Choroid plexus epithelial cell (primary cell): ENCODE results near the gene CDK15.
"Not testable (repeated sequence)": the region's sequence is repeated elsewhere in the genome, so short reads cannot be mapped to it uniquely, and the experiment has no call there.

Source experiments
- DNase-seq: peaks from one replicate; pipeline ENCODE4 v3.0.0-alpha.2; 2010; ENCODE audit warnings: low read depth
- H3K4me3 ChIP-seq: 2 replicates; pipeline ENCODE4 v1.5.1; 2011; ENCODE audit warnings: low read depth, mild to moderate bottlenecking, control low read depth, low read length, moderate library complexity
- TF ChIP-seq, protein P1 (sequence below): conservative IDR thresholded peaks from 2 replicates; pipeline ENCODE4 v1.5.1; 2011; ENCODE audit warnings: low read depth, mild to moderate bottlenecking, control low read depth, inconsistent platforms, low read length, moderate library complexity

The CDK15 gene

DNA sequence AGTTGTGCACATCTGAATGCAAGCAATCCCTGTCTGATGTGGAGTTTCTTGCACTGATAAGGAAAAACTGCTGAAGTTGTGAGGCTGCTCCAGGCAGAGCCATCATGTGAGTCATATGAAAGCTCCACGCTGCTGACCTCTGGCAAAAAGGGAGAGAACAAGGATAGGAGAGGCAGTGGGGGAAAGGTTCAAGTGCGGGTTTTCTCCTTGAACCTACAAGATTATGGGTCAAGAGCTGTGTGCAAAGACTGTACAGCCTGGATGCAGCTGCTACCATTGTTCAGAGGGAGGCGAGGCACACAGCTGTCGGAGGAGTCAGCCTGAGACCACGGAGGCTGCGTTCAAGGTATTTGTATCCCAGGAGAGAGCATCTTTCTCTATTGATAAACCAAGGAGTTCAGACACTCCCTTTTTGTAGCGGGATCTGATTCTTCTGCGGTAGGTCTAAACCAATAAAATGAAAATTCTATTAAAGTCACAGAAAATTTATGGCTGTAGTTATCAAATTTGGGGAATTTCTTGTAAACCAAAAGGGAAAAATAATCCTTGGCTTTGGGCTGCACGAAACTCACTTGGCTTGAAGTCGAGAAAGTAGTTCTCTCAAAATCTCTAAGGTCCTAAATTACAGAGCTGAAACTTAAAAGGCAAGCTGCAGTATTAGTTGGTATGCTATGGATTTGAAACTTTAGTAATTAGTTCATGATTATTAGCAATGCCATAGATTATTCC, at the start of gene CDK15:
Gene CDK15 (plus strand): TSS at position 96 of the 729 bp plus-strand sequence. CDS start 128 bp downstream, at position 224.
- H3K4me3 ChIP-seq, result no peak within 1 kb of the TSS
- TF ChIP-seq, protein P1, sequence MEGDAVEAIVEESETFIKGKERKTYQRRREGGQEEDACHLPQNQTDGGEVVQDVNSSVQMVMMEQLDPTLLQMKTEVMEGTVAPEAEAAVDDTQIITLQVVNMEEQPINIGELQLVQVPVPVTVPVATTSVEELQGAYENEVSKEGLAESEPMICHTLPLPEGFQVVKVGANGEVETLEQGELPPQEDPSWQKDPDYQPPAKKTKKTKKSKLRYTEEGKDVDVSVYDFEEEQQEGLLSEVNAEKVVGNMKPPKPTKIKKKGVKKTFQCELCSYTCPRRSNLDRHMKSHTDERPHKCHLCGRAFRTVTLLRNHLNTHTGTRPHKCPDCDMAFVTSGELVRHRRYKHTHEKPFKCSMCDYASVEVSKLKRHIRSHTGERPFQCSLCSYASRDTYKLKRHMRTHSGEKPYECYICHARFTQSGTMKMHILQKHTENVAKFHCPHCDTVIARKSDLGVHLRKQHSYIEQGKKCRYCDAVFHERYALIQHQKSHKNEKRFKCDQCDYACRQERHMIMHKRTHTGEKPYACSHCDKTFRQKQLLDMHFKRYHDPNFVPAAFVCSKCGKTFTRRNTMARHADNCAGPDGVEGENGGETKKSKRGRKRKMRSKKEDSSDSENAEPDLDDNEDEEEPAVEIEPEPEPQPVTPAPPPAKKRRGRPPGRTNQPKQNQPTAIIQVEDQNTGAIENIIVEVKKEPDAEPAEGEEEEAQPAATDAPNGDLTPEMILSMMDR, result no peak
- peak; percentile 85 for DNase-seq

DNA sequence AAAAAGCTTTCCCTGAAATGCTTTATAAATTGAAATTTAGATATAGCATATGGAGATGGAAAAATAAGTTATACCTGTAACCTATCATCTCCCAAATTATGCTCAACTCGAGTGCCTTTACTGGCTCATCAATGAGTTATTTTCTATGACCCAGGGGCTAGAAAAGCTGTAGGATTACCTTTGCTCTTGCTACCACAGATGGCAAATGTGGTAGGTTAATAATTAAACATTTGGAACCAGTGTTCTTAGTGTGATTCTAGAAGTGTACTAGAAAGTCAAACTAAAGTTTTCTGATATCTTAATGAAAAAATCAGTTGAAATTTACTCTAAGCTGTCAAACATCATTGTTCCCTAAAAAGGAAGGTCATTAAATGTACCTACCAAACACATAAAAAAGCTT, 48.1 kb upstream of the CDK15 start:
- no peak for DNase-seq
- TF ChIP-seq, protein P1, result no peak
- H3K4me3 ChIP-seq, result no peak overlapping the region

DNA sequence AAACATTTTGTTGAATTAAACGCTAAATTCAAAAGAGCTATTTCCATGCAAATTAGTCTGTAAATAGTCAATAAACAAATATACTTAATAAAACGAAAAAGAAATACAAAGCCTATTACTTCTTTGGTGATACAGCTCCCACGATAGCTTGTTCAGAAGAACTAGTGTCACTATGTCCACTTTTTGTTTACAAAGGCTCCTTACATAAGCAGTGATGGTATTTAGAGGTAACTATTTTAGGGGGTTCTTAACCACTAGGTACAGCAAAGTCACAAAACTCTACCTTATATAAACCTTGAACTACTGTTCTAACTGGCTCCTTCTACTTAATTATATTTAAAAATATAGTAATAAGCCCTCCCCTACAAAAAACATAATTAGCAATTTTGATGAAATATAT, 47.5 kb upstream of the CDK15 start:
- H3K4me3 ChIP-seq, result no peak overlapping the region
- no peak for DNase-seq
- TF ChIP-seq, protein P1, result no peak

DNA sequence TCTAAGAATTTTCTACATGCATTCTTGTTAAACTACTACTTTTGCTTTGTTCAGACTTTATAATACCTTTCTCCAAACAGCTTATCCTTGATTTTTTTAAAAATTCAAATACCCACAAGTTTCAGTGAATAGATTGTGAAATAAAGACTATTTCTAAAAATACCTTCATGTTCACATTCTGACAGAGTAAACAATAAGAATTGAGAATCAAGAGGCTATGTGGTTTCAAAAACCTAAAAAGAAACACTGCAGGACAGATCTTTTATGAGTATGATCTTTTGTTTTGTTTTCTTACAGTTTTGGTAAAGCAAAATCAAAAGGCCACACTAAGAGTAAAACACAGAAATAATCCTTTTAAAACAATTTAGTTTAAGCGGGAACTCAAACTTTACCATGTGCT, 46.8 kb upstream of the CDK15 start:
- TF ChIP-seq, protein P1, result no peak
- H3K4me3 ChIP-seq, result no peak overlapping the region
- DNase-seq, result no peak

DNA sequence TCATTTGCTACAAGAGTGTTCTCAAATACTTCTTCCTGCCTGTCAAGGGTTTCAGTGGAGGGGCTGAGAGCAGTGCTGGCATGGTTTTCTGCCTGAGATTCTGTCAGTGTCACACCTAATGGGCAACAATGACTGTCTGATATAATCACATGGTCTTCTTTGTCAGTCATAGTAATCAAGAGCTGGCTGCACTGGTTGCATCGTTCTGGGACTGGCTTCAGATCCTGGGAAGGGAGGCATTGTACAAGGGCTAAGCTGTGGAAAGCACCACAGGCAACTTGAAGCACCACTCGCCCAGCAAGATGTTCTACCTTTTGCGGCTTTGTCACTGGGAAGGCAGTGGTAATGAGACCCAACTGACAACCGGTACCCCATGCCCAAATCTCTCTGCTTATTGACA, 45.2 kb upstream of the CDK15 start:
- no peak overlapping the region for H3K4me3 ChIP-seq
- DNase-seq, result no peak
- TF ChIP-seq, protein P1, result no peak

DNA sequence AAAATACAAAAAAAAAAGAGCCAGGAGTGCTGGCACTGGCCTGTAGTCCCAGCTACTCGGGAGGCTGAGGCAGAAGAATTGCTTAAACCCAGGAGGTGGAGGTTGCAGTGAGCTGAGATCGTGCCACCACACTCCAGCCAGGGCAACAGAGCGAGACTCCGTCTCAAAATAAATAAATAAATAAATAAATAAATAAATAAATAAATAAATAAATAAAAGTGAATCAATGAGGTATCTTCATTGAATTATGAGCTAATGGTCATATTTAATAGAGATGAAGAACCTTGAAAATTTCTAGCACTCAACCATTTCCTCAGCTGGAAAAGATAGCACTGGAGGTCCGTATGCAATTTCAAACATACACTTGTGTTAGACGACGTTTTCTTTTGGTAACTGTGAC, 41.9 kb upstream of the CDK15 start:
- not testable (repeated sequence) for DNase-seq, H3K4me3 ChIP-seq

DNA sequence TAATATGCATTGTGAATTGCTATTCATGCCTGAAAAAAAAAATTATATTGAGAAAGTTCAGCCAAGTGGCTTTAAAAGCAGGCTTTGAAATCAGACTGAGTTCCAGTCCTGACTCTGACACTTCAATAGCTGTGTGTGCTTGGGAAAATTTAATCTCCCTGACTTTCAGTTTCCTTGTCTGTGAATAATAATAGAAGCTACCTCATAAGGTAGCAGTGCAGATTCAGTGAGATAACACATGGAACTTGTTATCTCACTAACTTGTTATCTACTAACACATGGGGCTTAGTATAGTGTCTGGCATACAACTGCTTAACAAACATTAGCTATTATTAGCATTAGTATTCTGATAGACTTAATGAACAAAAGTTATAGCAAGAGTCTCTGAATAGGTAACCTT, 40.5 kb upstream of the CDK15 start:
- DNase-seq, result no peak
- H3K4me3 ChIP-seq, result no peak overlapping the region
- TF ChIP-seq, protein P1, result no peak
